Suprapubic skin (tissue), 4 donors: ENCODE measurements around the gene SLC22A2. TPM values are rescaled to one million over a fixed set of nuclear protein-coding genes. Genes with fewer than 3 reads are reported as not detected.
"Not testable (repeated sequence)": the region's sequence is repeated elsewhere in the genome, so short reads cannot be mapped to it uniquely, and the experiment has no call there.

ENCODE experiments used
- DNase-seq, 2 donors: peaks; one replicate each; pipeline ENCODE4 v3.0.0-alpha.2; 2019; ENCODE audit warnings: low spot score in 2 of 2
- H3K27ac ChIP-seq: fragments of 200-600 bp; sonication (generic); one replicate; pipeline ENCODE4 v1.5.1; 2019
- H3K27me3 ChIP-seq: fragments of 200-600 bp; sonication (generic); one replicate; pipeline ENCODE4 v1.5.1; 2019
- H3K36me3 ChIP-seq: fragments of 200-600 bp; sonication (generic); one replicate; pipeline ENCODE4 v1.5.1; 2019
- H3K4me1 ChIP-seq: fragments of 200-600 bp; sonication (generic); one replicate; pipeline ENCODE4 v1.5.1; 2019
- H3K4me3 ChIP-seq: fragments of 200-600 bp; sonication (generic); one replicate; pipeline ENCODE4 v1.5.1; 2019; ENCODE audit warnings: mild to moderate bottlenecking
- H3K9me3 ChIP-seq: fragments of 200-600 bp; sonication (generic); one replicate; pipeline ENCODE4 v1.5.1; 2019
- CTCF ChIP-seq, 2 donors: fragments of 200-600 bp in 1 of 2; fragments of 450-650 bp in 1 of 2; sonication (generic) in 1 of 2; IDR thresholded peaks; one replicate each; pipeline ENCODE4 v1.5.1; 2016 to 2019; ENCODE audit warnings: antibody characterized with exemption in 2 of 2, mild to moderate bottlenecking in 1 of 2, moderate library complexity in 1 of 2
- EP300 ChIP-seq: sonication (generic); formaldehyde crosslinking; IDR thresholded peaks from one replicate; pipeline ENCODE4 v1.6.1; 2017; ENCODE audit warnings: antibody characterized with exemption
- POLR2A ChIP-seq, 2 donors: fragments of 450-650 bp; IDR thresholded peaks; one replicate each; pipeline ENCODE4 v1.6.1; 2017; ENCODE audit warnings: antibody characterized with exemption in 2 of 2, mild to moderate bottlenecking in 2 of 2, moderate library complexity in 2 of 2
- POLR2AphosphoS5 ChIP-seq, 3 donors: sonication (generic); formaldehyde crosslinking; IDR thresholded peaks; one replicate each; pipeline ENCODE4 v1.6.1; 2017; ENCODE audit warnings: antibody characterized with exemption in 3 of 3
- WGBS: methylation state at CpG from one replicate; pipeline ENCODE4 v1.1.5; 2018; 5-methylcytosine and 5-hydroxymethylcytosine counted together
- total RNA-seq, 4 donors: library from RNA; depleted of rRNA; stranded (reverse); fragments of >200 nt; gene quantifications; one replicate each; pipeline ENCODE4 v1.1.0, GENCODE V29; 2016

SLC22A2 gene
- total RNA-seq: not detected

GRCh38 chr6:160258346-160259142 lies at the start of gene SLC22A2:
Gene SLC22A2 (minus strand): TSS chr6:160258821. CDS start chr6:160258757, 64 bp downstream.
- H3K9me3 ChIP-seq: no peaks in the 10 kb centered on the region
- no peaks in the 10 kb centered on the region for H3K36me3 ChIP-seq
- H3K27ac ChIP-seq: no peak within 1 kb of the TSS
- DNase-seq: no peak
- no peaks in the 10 kb centered on the region for H3K27me3 ChIP-seq
- no peaks in the 10 kb centered on the region for H3K4me1 ChIP-seq
- 92% methylated on average over 37 of the region's 43 CpGs for WGBS
- no peak within 1 kb of the TSS for H3K4me3 ChIP-seq
- TF ChIP-seq EP300 (no peak), POLR2AphosphoS5 (IDR thresholded peaks at IDR 0.05) (no peak), POLR2A (IDR thresholded peaks at IDR 0.05) (no peak), CTCF (IDR thresholded peaks at IDR 0.05) (no peak)

- WGBS: 44% methylated on average over 7 of the region's 7 CpGs
- no peak overlapping the region for H3K4me3 ChIP-seq
- H3K27ac ChIP-seq: no peak overlapping the region
- H3K27me3 ChIP-seq: no peaks in the 10 kb centered on the region
- H3K36me3 ChIP-seq: no peaks in the 10 kb centered on the region
- no peak for DNase-seq
- H3K9me3 ChIP-seq: peaks cover 12% of the 10 kb centered on the region
- TF ChIP-seq CTCF (IDR thresholded peaks at IDR 0.05): no peak
- TF ChIP-seq EP300: no peak
- no peak for TF ChIP-seq POLR2A (IDR thresholded peaks at IDR 0.05)
- TF ChIP-seq POLR2AphosphoS5 (IDR thresholded peaks at IDR 0.05): no peak
- no peaks in the 10 kb centered on the region for H3K4me1 ChIP-seq
These were observed 47.5 kb upstream of the SLC22A2 start for GRCh38 chr6:160305926-160306713.

GRCh38 chr6:160303806-160304205 lies 45.2 kb upstream of the SLC22A2 start:
- 51% methylated on average over 2 of the region's 2 CpGs for WGBS
- TF ChIP-seq EP300: no peak
- TF ChIP-seq POLR2AphosphoS5 (IDR thresholded peaks at IDR 0.05): no peak
- TF ChIP-seq POLR2A (IDR thresholded peaks at IDR 0.05): no peak
- no peak for TF ChIP-seq CTCF (IDR thresholded peaks at IDR 0.05)
- DNase-seq: no peak
- Histone ChIP-seq H3K9me3 (no peaks in the 10 kb centered on the region), H3K27me3 (no peaks in the 10 kb centered on the region), H3K27ac (no peak overlapping the region), H3K4me3 (no peak overlapping the region), H3K36me3 (no peaks in the 10 kb centered on the region), H3K4me1 (peaks cover 11% of the 10 kb centered on the region)

GRCh38 chr6:160302431-160303082 lies 43.9 kb upstream of the SLC22A2 start:
- H3K4me1 ChIP-seq: peaks cover 11% of the 10 kb centered on the region
- H3K4me3 ChIP-seq, H3K27me3 ChIP-seq, H3K36me3 ChIP-seq, DNase-seq, H3K27ac ChIP-seq, H3K9me3 ChIP-seq: not testable (repeated sequence)
- WGBS: 94% methylated on average over 2 of the region's 2 CpGs

- no peaks in the 10 kb centered on the region for H3K36me3 ChIP-seq
- H3K4me1 ChIP-seq: peaks cover 11% of the 10 kb centered on the region
- DNase-seq: no peak
- no peak overlapping the region for H3K4me3 ChIP-seq
- no peaks in the 10 kb centered on the region for H3K9me3 ChIP-seq
- 86% methylated on average over 4 of the region's 4 CpGs for WGBS
- no peaks in the 10 kb centered on the region for H3K27me3 ChIP-seq
- H3K27ac ChIP-seq: no peak overlapping the region
- TF ChIP-seq EP300 (no peak), CTCF (IDR thresholded peaks at IDR 0.05) (no peak), POLR2AphosphoS5 (IDR thresholded peaks at IDR 0.05) (no peak), POLR2A (IDR thresholded peaks at IDR 0.05) (no peak)
These were observed 42.7 kb upstream of the SLC22A2 start for GRCh38 chr6:160301339-160301738.
